Tibial nerve (tissue), 4 donors: ENCODE results near the gene COL9A3.

Experiments used
- CTCF ChIP-seq, 5 experiments: fragments of 200-600 bp in 3 of 5; fragments of 450-650 bp in 2 of 5; sonication (generic) in 3 of 5; IDR thresholded peaks; one replicate each; pipeline ENCODE4 v1.5.1; 2016 to 2019; ENCODE audit warnings: antibody characterized with exemption in 5 of 5, mild to moderate bottlenecking in 3 of 5, moderate library complexity in 2 of 5
- EP300 ChIP-seq, 2 donors: sonication (generic); formaldehyde crosslinking; IDR thresholded peaks; one replicate each; pipeline ENCODE4 v1.6.1; 2017; ENCODE audit warnings: antibody characterized with exemption in 2 of 2, mild to moderate bottlenecking in 1 of 2
- POLR2A ChIP-seq, 2 donors: fragments of 450-650 bp; IDR thresholded peaks; one replicate each; pipeline ENCODE4 v1.6.1; 2017; ENCODE audit warnings: antibody characterized with exemption in 2 of 2, mild to moderate bottlenecking in 2 of 2, moderate library complexity in 2 of 2

- TF ChIP-seq POLR2A (IDR thresholded peaks at IDR 0.05) (no peak), CTCF (IDR thresholded peaks at IDR 0.05) (no peak), EP300 (IDR thresholded peaks at IDR 0.05) (no peak)
Measured at GRCh38 chr20:62816031-62816883, 593 bp upstream of the COL9A3 start.
